Measurements from ENCODE around the gene DDX47.

The DDX47 gene

GRCh38 chr12:12813120-12814101, at the start of gene DDX47:
DDX47 (plus strand) TSS chr12:12813346; CDS start chr12:12813368, 22 bp downstream.
- peak; percentile 83 for DNase-seq (ENCODE audit: low spot score)

GRCh38 chr12:12764824-12765223, 48.3 kb upstream of the DDX47 start:
- no peak for DNase-seq (ENCODE audit: low spot score)

GRCh38 chr12:12770262-12770661, 42.9 kb upstream of the DDX47 start:
- no peak for DNase-seq (ENCODE audit: low spot score)

GRCh38 chr12:12774791-12775190, 38.4 kb upstream of the DDX47 start:
- DNase-seq (ENCODE audit: low spot score): no peak

- DNase-seq (ENCODE audit: low spot score): no peak
These were observed 36.9 kb upstream of the DDX47 start for GRCh38 chr12:12776261-12776660.

GRCh38 chr12:12777092-12777491, 36.1 kb upstream of the DDX47 start:
- DNase-seq (ENCODE audit: low spot score): no peak

GRCh38 chr12:12779007-12779406, 34.1 kb upstream of the DDX47 start:
- no peak for DNase-seq (ENCODE audit: low spot score)

- DNase-seq (ENCODE audit: low spot score): no peak
These were observed 33.6 kb upstream of the DDX47 start for GRCh38 chr12:12779529-12779928.

- no peak for DNase-seq (ENCODE audit: low spot score)
These were observed 29.0 kb upstream of the DDX47 start for GRCh38 chr12:12784116-12784515.

GRCh38 chr12:12784911-12785814, 28.0 kb upstream of the DDX47 start, which contains the start of gene APOLD1:
APOLD1 (plus strand) TSS chr12:12785659; CDS start chr12:12785692, 33 bp downstream.
- no peak for DNase-seq (ENCODE audit: low spot score)

- no peak for DNase-seq (ENCODE audit: low spot score)
These were observed 26.8 kb upstream of the DDX47 start for GRCh38 chr12:12786351-12786705.

- peak; percentile 93 for DNase-seq (ENCODE audit: low spot score)
These were observed 26.2 kb upstream of the DDX47 start for GRCh38 chr12:12786706-12787601.

- no peak for DNase-seq (ENCODE audit: low spot score)
These were observed 25.0 kb upstream of the DDX47 start for GRCh38 chr12:12788131-12788530.

GRCh38 chr12:12788675-12789368, 24.3 kb upstream of the DDX47 start:
- peak; percentile 48 for DNase-seq (ENCODE audit: low spot score)

- no peak for DNase-seq (ENCODE audit: low spot score)
These were observed 22.2 kb upstream of the DDX47 start for GRCh38 chr12:12790956-12791355.

- peak; percentile 23 for DNase-seq (ENCODE audit: low spot score)
These were observed 21.3 kb upstream of the DDX47 start for GRCh38 chr12:12791756-12792369.

- no peak for DNase-seq (ENCODE audit: low spot score)
These were observed 20.7 kb upstream of the DDX47 start for GRCh38 chr12:12792421-12792820.

GRCh38 chr12:12794686-12795085, 18.5 kb upstream of the DDX47 start:
- DNase-seq (ENCODE audit: low spot score): no peak

- no peak for DNase-seq (ENCODE audit: low spot score)
These were observed 17.0 kb upstream of the DDX47 start for GRCh38 chr12:12796171-12796570.
